ENCODE data around the gene HNRNPH2.

HNRNPH2 gene

GRCh38 chrX:101407748-101408531 lies at the start of gene HNRNPH2, which contains the start of gene GLA:
TSS of gene HNRNPH2 (plus strand) at chrX:101408222. CDS start at chrX:101411989, 3,767 bp downstream.
TSS of gene GLA (minus strand) at chrX:101407925. CDS start at chrX:101407903, 22 bp downstream.
- peak; percentile 74 for DNase-seq (ENCODE audit: low read depth)

- no peak for DNase-seq (ENCODE audit: low read depth)
Measured at GRCh38 chrX:101359966-101360365, 48.1 kb upstream of the HNRNPH2 start.

- DNase-seq (ENCODE audit: low read depth): no peak
Measured at GRCh38 chrX:101360390-101360789, 47.6 kb upstream of the HNRNPH2 start.

- DNase-seq (ENCODE audit: low read depth): no peak
Measured at GRCh38 chrX:101362116-101362515, 45.9 kb upstream of the HNRNPH2 start.

GRCh38 chrX:101362757-101363156 lies 45.3 kb upstream of the HNRNPH2 start:
- no peak for DNase-seq (ENCODE audit: low read depth)

- no peak for DNase-seq (ENCODE audit: low read depth)
Measured at GRCh38 chrX:101365301-101365795, 42.7 kb upstream of the HNRNPH2 start.

GRCh38 chrX:101368800-101369199 lies 39.2 kb upstream of the HNRNPH2 start:
- DNase-seq (ENCODE audit: low read depth): no peak

- no peak for DNase-seq (ENCODE audit: low read depth)
Measured at GRCh38 chrX:101369687-101370086, 38.3 kb upstream of the HNRNPH2 start.

GRCh38 chrX:101370888-101371504 lies 37.0 kb upstream of the HNRNPH2 start:
- no peak for DNase-seq (ENCODE audit: low read depth)

GRCh38 chrX:101377547-101377946 lies 30.5 kb upstream of the HNRNPH2 start:
- DNase-seq (ENCODE audit: low read depth): no peak

GRCh38 chrX:101383679-101384205 lies 24.3 kb upstream of the HNRNPH2 start:
- no peak for DNase-seq (ENCODE audit: low read depth)

GRCh38 chrX:101385026-101385684 lies 22.9 kb upstream of the HNRNPH2 start:
- no peak for DNase-seq (ENCODE audit: low read depth)

- DNase-seq (ENCODE audit: low read depth): no peak
Measured at GRCh38 chrX:101385795-101386541, 22.1 kb upstream of the HNRNPH2 start, which contains the start of gene BTK. TSS of gene BTK (minus strand) at chrX:101386191. CDS start at chrX:101375284, 10,907 bp downstream.

GRCh38 chrX:101386542-101386885 lies 21.5 kb upstream of the HNRNPH2 start:
- DNase-seq (ENCODE audit: low read depth): no peak

GRCh38 chrX:101388604-101389003 lies 19.4 kb upstream of the HNRNPH2 start:
- DNase-seq (ENCODE audit: low read depth): no peak

- peak; percentile 58 for DNase-seq (ENCODE audit: low read depth)
Measured at GRCh38 chrX:101390664-101391525, 17.1 kb upstream of the HNRNPH2 start, which contains the start of gene RPL36A. TSS of gene RPL36A (plus strand) at chrX:101391011. CDS start at chrX:101391044, 33 bp downstream.

- no peak for DNase-seq (ENCODE audit: low read depth)
Measured at GRCh38 chrX:101391831-101392230, 16.2 kb upstream of the HNRNPH2 start.

GRCh38 chrX:101393530-101394305 lies 14.3 kb upstream of the HNRNPH2 start:
- DNase-seq (ENCODE audit: low read depth): no peak

- no peak for DNase-seq (ENCODE audit: low read depth)
Measured at GRCh38 chrX:101394372-101394771, 13.7 kb upstream of the HNRNPH2 start.

GRCh38 chrX:101395789-101396188 lies 12.2 kb upstream of the HNRNPH2 start:
- DNase-seq (ENCODE audit: low read depth): no peak
